HG02973 (cell line): ENCODE results near the gene NR1D2.

Experiments
- ATAC-seq: cut with Tn5 transposase; IDR thresholded peaks from one replicate; pipeline ENCODE4 v1.9.1; 2021; ENCODE audit warnings: moderate library complexity; ENCODE audit not compliant: unreplicated experiment

Gene NR1D2

GRCh38 chr3:23961913-23962312 is 16.8 kb downstream of the NR1D2 start:
- no peak for ATAC-seq

GRCh38 chr3:23964537-23965235 is 19.6 kb downstream of the NR1D2 start:
- ATAC-seq, result no peak

DNA sequence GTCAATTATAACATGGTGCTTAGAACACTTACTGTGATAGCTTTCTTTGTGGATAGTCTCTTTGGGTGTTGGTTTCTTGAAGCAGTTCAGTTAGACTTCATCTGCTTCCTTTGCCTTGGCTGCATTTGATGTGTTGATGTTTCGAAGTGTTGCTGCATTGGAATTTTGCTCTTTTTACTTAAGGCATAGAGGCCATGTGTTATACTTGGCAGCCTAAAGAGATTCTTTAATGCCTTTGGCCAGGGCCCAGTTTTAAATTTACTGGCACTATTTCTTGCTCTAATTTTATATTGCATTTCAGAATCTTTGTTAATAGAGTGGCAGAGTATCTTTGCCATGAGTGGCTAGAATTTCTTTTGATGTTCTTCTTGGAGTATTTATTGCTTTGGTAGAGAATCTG is 21.2 kb downstream of the NR1D2 start:
- no peak for ATAC-seq

DNA sequence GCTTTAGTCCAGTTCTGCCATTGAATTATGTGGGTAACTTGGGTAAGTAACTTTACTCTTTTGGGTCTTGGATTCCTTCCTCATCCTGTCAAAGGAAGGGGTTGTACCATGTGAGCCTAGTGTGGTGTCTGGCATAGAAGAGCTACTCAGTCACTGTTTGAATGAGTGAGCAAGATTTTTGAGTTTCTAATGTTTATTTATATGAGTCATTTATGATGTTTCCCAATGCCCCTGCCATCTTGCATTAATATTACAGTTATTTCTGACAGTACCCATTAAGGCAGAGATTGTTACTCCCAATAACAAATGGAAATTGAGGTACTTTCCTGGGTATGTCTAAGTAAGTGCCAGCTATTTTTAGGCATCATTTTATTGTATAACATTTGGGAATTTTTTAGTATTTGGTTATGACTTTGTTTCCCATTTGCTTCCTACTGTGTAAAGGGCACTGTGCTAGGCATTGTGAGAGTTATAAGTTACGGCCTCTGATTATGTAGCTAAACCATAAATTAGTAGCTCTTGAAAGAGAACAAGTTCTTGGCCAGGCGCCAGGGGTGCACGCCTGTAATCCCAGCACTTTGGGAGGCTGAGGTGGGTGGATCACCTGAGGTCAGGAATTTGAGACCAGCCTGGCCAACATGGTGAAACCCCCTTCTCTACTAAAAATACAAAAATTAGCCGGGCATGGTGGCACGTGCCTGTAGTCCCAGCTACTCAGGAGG is 23.5 kb downstream of the NR1D2 start:
- ATAC-seq, result no peak

GRCh38 chr3:23969393-23969792 is 24.3 kb downstream of the NR1D2 start:
- no peak for ATAC-seq

DNA sequence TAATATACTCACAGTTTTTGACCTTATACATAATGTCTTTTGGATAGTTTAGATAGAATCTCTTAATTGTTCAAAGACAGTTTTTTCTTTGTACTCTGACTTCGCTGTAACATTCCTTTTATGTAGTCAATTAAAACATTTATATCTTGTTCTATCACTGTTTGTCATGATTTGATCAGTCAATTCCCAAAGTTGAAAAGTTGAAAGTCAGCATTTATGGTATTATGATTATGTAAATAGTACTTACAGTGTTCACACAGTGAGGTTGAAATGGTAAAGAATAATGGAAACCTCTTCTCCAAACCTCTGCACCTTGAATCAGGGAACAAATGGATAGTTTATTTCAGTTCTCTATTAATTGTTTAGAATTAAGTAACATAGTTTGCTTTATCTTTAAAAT is 26.6 kb downstream of the NR1D2 start:
- no peak for ATAC-seq

DNA sequence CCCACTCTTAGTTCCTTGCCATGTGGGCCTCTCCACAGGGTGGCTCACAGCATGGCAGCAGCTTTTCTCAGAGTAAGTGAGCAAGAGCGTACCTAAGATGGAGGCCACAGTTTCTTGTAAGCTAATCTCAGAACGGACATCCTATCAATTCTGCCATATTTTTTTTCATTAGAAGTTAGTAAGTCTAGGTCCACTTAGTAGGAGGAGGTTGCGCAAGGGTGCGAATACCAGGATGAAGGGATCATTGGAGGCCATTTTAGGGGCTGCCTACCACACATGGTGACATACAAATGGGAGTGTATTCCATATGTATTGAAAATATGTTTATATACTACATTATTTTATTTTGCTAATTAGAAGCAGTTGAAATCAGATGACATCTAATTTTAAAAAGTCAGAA is 31.5 kb downstream of the NR1D2 start:
- ATAC-seq, result no peak

GRCh38 chr3:23979569-23979968 is 34.5 kb downstream of the NR1D2 start:
- no peak for ATAC-seq

- ATAC-seq, result no peak
Observed at GRCh38 chr3:23981136-23981535, 36.0 kb downstream of the NR1D2 start.

- ATAC-seq, result no peak
Observed at GRCh38 chr3:23981955-23982354, 36.9 kb downstream of the NR1D2 start.

DNA sequence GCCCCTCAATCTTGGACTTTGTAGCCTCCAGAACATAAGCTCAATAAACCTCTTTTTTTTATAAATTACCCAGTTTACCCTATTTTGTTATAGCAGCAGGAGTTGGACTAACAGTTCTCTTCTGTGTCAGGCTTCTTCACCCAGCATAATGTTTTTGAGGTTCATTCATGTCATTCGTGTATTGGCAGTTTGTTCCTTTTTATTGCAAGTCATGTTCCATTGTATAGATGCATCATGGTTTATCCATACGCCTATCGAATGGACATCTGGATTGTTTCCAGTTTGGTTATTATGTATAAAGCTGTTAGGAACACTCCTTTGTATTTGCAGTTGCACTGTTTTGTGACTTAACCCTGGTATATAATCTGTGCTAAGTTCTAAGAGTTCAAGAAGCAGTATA is 39.8 kb downstream of the NR1D2 start:
- no peak for ATAC-seq

DNA sequence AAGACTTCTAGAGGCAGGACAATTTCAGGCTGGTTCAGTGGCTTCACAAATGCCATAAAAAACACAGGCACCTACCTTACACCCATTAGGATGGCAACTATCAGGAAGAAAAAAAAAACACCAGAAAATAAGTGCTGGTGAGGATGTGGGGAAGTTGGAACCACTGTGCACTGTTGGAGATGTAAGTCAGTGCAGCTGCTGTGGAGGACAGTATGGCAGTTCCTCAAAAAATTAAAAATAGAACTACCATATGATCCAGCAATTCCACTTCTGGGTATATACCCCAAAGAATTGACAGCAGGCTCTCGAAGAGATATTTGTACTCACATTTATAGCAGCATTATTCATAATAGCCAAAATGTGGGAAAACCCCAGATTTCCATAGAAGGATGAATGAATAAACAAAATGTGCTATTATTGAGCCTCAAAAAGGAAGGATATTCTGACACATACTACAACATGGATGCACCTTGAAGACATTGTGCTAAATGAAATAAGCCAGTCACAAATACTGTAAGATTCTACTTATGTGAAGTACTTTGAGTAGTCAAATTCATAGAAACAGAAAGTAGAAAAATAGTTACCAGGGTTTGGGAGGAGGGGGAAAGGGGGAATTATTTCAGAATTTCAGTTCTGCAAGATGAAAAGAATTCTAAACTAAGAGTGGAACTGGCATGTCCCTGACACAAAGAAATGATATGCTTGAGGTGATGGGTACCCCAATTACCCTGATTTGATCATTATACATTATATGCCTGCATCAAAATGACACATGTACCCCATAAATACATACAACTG is 40.9 kb downstream of the NR1D2 start:
- ATAC-seq, result peak; percentile 43

DNA sequence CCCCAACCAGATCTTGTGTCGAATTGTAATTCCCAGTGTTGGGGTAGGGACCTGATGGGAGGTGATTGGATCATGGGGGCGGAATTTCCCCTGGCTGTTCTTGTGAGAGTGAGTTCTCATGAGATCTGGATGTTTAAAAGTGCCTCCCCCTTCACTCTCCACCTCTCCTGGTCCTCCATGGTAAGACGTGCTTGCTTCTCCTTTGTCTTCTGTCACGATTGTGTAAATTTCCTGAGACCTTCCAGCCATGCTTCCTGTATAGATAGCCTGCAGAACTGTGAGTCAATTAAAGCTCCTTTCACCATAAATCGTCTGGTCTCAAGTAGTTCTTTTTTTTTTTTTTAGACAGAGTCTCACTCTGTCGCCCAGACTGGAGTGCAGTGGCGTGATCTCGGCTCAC is 42.3 kb downstream of the NR1D2 start:
- ATAC-seq, result no peak

- ATAC-seq, result no peak
Observed at GRCh38 chr3:23991306-23991682, 46.2 kb downstream of the NR1D2 start.

- no peak for ATAC-seq
Observed at GRCh38 chr3:23991683-23992628, 46.9 kb downstream of the NR1D2 start.

DNA sequence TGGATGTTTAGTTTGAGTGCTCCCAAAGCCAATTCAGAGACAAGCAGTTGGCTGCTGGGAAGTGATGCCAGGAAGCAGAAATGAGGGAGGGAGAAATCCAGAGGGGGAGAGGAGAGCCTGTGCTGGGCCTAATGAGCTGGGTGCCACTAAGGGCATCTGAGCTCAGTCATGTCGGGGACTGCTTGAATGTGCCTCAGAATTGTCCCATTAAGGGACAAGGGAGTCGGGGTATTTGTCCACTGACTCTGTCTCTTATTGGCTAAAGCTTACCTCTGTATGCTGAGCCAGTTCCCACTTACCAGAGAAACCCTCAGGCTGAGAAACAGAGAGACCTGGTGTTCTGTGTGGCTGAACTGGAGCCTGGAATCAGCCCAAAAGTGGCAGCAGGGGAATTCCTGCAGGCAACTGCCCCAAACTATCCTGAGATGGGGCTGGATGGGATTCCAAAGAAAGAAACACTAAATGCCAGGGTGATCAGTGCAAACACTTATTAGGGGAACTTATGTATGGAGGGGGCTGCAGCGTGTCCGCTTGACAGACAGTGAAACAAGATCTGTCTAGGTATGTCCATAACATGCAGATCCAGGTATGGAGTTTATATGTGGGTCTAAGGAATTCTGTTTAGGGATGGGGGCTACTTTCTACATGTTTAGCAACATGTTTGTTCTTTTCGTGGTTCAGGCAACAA is 48.6 kb downstream of the NR1D2 start:
- ATAC-seq, result no peak

GRCh38 chr3:23994244-23994569 is 49.1 kb downstream of the NR1D2 start:
- no peak for ATAC-seq

- no peak for ATAC-seq
Observed at GRCh38 chr3:23995219-23995618, 50.1 kb downstream of the NR1D2 start.

DNA sequence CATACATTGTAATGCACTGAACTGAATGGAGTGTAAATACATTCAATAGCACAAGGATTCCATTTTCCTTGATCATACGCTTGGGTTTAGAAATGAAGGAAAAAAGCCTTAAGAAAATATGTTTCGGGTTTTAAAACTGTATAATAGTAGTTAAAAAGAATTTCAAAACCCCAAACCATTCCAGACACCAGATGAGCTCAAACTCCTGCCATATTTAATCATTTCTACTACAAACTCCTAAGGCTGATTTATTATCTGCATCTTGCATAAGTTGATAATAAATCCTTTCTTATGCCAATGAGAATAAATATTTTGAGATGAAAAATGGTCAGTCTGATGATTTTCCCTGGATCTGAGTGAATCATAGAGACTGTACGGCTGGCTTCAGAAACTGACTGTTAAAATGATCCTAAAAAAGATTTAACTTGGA is 51.0 kb downstream of the NR1D2 start:
- ATAC-seq, result no peak

DNA sequence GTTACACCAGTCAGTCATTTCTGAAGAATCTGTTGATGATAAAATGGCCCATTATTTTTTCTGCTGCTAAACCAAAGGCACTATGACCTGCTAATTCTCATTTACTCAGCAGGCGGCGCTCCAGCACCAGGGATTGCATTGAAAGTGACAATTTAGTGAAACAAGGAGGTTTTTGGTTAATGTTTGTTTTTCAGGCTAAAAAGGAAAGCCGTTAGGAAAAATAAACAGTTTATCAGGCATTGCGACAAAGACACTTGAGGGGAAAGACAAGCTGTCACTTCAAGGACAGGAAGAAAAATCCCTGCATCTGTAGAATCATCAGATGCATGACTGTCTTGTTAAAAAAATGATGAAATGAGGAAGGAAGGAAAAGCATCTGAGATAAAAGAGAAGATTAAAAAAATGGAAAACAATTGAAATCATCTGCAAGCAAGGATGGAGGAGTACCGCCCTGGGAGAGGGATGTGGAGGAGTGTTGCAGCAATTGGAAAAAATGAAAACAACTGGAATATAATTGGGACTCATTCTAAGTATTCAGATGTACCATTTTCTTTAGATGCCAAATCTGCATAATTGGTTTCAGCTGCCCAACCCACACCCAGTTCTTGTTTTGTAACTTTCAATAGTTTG is 54.0 kb downstream of the NR1D2 start:
- no peak for ATAC-seq
